Measurements from ENCODE around the gene CD86. TPM values are rescaled to one million over a fixed set of nuclear protein-coding genes. Genes with fewer than 3 reads are reported as not detected.
A peak's percentile ranks its signal among the peaks of the same experiment; 100 is the strongest.
"Not testable (repeated sequence)": the region's sequence is repeated elsewhere in the genome, so short reads cannot be mapped to it uniquely, and the experiment has no call there.

CD86 gene
- 1 to 10 TPM; 1.7 to 2.5 (median 2.0) TPM for polyA plus RNA-seq (ENCODE audit: insufficient read length in 3 of 3)

DNA sequence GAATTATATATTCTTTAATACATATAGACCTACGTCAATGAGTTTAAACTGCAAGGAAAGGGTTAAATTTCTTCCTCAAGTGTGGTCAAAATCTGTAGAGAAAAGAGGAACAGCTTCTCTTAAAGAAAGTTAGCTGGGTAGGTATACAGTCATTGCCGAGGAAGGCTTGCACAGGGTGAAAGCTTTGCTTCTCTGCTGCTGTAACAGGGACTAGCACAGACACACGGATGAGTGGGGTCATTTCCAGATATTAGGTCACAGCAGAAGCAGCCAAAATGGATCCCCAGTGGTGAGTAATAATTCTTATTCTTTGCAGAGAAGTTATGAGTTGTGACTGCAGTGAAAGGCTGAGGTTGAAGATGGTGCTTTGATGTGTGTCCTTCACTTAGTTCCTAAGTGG, at the start of gene CD86:
Gene CD86, plus strand, starts transcription at position 148 of the 400 bp plus-strand sequence. Its CDS starts 128 bp downstream, at position 276.
- no peak for DNase-seq (ENCODE audit: low read depth in 3 of 3, low spot score in 2 of 3)

DNA sequence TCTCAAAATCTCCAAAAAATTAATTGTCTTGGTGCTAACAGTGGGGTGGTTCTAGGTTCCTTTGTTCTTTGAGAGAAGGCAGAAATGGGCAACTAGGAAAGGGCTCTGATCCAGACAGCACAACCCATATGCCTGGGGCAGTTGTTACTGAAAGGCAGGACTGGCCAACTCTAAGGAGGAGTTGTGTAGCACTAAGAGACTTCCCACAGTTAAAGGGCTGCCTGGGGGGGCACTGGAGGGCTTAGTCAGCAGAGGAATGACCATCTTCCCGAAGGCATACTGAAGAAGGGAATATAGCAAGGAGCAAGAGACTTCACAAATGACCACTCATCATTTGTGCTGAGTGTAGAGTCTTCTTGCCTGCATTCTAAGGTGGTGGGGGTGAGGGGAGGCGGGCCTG, 48.9 kb upstream of the CD86 start:
- DNase-seq (ENCODE audit: low read depth in 3 of 3, low spot score in 2 of 3), result no peak

DNA sequence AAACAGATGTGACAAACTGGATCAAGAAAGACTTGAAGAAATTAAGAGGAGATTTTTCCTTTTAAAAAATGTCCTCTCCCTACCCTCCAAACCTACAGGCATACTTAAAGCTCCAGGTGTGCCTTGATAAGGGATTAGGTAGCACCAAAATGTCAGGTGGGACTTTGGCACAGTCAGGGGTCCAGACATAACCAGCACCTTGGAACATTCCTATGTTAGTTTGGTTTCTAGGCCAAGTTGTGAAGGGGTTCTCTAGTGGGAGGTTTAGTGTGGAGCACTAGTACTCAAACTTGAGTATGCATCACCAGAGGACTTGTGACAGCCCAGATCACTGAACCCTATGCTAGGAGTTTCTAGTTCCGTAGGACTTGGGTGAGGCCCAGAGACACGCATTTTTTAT, 47.0 kb upstream of the CD86 start:
- no peak for DNase-seq (ENCODE audit: low read depth in 3 of 3, low spot score in 2 of 3)

- DNase-seq (ENCODE audit: low read depth in 3 of 3, low spot score in 2 of 3), result no peak
Observed at GRCh38 chr3:122010506-122010905, 44.7 kb upstream of the CD86 start.

DNA sequence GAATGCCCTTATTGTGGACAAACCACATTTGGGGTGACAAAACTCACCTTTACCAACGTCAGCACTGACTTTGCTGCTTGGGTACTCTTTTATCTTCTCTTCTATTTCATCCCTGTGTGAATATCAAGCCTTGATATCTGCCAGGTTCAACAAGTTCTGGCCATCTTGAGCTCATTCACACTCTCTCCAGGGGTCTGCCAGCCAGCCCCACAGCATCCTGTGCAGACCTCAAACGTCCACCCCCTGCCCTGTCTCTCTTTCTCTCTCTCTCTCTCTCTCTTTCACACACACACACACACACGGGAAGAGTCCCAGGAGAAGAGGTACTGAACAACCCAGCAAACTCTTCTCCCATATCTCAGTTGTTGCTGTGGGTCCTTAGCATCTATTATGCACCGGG, 43.8 kb upstream of the CD86 start:
- no peak for DNase-seq (ENCODE audit: low read depth in 3 of 3, low spot score in 2 of 3)

DNA sequence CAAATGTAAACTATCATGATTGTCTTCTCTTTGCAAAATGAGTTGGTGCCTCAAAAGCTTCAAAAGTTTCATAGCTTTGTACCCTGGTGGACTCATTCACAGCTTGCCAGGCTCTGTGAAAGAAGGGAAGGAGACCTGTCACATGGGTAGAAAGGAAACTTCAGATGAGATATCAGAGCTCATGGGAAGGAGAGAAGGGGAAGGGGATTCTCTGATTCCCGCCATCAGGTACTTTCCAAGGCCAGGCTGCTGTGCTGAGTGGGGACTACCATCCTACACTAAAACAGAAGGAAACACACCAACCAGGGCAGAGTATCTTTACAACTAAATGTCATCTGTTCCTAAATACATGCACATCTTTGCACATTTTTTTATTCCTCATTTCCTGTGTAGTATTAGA, 42.3 kb upstream of the CD86 start:
- DNase-seq (ENCODE audit: low read depth in 3 of 3, low spot score in 2 of 3), result no peak

DNA sequence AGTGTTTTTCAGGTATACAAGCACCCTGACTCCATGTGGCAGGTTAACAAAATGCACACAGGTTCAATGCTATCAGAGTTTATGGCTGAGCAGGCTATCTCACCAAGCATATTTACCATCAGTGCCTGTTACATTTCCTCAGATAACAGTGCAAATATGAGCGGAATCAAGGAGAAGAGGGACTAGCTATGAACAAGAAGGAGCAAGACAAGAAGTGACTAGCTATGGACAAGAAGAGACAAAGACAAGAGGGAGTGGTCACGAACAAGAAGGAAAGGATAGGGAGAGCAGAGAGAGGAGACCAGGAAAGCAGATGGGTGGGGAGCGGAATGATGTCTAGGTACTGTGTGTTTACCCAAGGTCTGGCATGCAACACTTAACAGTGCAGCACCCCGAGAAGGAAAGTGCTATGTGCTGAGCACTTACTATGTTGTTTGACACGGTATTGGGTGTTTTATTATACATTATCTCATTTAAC, 41.7 kb upstream of the CD86 start:
- DNase-seq (ENCODE audit: low read depth in 3 of 3, low spot score in 2 of 3), result no peak

DNA sequence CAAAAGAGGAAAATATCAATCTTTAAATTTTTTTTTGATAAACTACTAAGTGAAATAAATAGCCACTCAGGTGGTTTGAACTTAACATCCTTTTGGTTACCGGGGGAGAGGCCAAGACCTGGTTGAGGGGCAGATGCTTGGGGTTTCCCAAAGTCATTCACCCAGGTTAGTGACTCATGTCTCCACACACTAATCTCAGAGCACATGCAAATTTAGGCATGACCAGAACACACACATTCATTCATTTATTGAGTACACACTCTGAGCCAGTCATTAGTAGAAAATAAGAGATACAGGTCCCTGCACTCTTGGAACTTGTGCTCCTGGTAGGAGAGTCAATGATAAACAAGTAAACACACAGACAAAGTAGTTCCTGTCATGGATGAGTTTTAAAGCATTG, 40.4 kb upstream of the CD86 start:
- DNase-seq (ENCODE audit: low read depth in 3 of 3, low spot score in 2 of 3), result no peak

DNA sequence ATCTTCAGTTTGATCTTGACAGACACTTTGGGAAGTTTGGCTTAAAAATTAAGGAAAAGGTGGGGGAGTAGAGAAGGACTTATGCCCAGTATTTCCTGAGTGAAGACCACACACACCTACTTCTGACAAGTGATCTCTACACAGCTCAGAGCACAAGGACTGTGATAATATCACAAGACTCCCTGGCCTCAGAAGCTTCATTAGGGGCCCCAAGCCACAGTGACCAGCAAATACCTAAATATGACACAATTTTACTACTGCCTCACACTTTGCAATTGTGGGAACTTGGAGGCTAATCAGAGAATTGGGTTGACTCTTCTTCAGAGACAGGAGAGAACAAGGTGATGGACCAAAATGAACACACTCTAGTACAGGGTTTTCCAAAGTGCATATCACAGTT, 35.7 kb upstream of the CD86 start:
- no peak for DNase-seq (ENCODE audit: low read depth in 3 of 3, low spot score in 2 of 3)

GRCh38 chr3:122021037-122021436, 34.1 kb upstream of the CD86 start:
- no peak for DNase-seq (ENCODE audit: low read depth in 3 of 3, low spot score in 2 of 3)

DNA sequence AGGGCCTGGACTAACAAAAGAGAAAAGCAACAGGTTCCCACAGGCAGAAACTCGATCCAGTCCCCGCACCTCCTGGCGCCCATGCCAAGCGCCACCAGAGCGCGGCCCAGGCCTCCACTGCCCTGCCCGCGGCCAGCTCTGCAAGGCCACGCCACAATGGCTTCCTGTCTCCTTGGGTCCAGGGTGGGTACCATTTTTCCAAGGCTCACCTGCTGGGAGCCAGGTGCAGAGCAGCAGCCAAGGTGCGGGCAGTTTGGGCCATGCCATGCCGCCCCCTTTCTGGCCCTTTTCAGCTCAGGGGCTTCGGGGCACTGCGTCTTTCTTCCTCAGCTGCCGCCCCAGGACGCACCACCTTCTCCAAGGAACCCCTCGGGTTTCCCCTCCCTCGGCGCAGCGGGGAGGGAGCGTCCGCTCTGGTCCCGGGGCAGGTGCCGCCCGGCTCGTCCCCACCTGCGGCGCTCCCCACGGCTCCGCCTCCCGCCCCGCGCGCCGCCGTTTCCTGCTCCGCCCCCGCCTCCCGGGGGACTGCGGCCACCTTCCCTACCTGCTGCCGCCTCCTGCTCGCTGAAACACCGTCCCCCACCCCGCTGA, 33.3 kb upstream of the CD86 start, which contains the start of gene ILDR1:
Gene ILDR1, minus strand, starts transcription at position 437 of the 591 bp plus-strand sequence. Its CDS starts 170 bp downstream, at position 267.
- peak in 1 of 3 donors; percentile 19 for DNase-seq (ENCODE audit: low read depth in 3 of 3, low spot score in 2 of 3)

- DNase-seq (ENCODE audit: low read depth in 3 of 3, low spot score in 2 of 3), result no peak
Observed at GRCh38 chr3:122023335-122023910, 31.7 kb upstream of the CD86 start.

GRCh38 chr3:122024800-122025199, 30.4 kb upstream of the CD86 start:
- no peak for DNase-seq (ENCODE audit: low read depth in 3 of 3, low spot score in 2 of 3)

DNA sequence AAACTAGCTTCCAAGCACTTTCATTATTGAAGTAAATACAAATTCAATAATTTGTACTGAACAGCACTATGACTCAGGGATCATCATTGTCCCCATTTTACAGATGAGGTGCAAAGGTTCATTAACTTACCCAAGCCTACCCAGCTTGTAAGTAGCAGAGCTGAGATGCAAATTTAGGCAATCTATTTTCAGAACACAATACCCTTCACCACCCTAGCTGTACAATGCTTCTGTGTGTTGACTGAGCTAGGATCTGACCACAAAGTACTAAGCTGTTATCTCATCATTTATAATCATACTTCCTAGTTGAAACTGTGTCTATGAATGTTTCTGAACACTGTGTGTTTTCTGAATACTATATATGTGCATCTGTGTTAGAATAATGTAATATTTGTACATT, 29.9 kb upstream of the CD86 start:
- DNase-seq (ENCODE audit: low read depth in 3 of 3, low spot score in 2 of 3), result no peak

- DNase-seq (ENCODE audit: low read depth in 3 of 3, low spot score in 2 of 3), result no peak
Observed at GRCh38 chr3:122030381-122031122, 24.6 kb upstream of the CD86 start.

DNA sequence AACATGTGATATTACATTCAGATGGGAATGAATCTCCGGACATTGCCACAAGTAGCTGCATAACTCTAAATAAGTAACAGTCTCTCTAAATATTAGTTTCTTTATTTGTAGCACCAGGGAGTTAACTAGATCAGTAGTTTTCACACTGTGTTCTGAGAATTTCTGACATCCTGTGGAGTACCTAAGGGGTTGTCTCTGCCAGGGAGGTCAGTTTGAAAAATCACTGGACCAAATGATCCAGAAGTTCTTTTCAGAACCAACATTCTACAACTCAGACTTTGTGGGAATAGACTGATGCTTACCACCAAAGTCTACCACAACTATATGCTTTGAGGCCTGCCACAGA, 24.1 kb upstream of the CD86 start:
- no peak for DNase-seq (ENCODE audit: low read depth in 3 of 3, low spot score in 2 of 3)

DNA sequence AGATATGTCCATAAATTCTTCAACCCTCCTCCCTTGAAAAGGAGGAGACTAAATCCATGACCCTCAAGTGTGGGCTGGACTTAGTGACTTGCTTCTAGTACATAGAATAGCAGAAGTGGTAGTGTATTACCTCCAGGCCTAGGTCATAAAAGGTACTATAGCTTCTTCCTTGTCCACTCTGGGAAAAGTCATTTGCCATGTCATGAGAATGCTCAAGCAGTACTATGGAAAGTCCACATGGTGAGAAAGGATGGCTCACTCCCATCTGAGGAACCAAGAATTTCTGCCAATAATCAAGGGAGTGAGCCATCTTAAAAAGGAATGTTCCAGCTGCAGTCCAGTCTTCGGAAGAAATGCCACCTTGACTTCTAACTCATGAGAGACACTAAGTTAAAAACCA, 22.6 kb upstream of the CD86 start:
- DNase-seq (ENCODE audit: low read depth in 3 of 3, low spot score in 2 of 3), result no peak

GRCh38 chr3:122033023-122033422, 22.1 kb upstream of the CD86 start:
- DNase-seq (ENCODE audit: low read depth in 3 of 3, low spot score in 2 of 3), result no peak

- DNase-seq (ENCODE audit: low read depth in 3 of 3, low spot score in 2 of 3), result not testable (repeated sequence)
Observed at GRCh38 chr3:122047296-122047695, 7.9 kb upstream of the CD86 start.

- not testable (repeated sequence) for DNase-seq (ENCODE audit: low read depth in 3 of 3, low spot score in 2 of 3)
Observed at GRCh38 chr3:122047773-122048172, 7.4 kb upstream of the CD86 start.

DNA sequence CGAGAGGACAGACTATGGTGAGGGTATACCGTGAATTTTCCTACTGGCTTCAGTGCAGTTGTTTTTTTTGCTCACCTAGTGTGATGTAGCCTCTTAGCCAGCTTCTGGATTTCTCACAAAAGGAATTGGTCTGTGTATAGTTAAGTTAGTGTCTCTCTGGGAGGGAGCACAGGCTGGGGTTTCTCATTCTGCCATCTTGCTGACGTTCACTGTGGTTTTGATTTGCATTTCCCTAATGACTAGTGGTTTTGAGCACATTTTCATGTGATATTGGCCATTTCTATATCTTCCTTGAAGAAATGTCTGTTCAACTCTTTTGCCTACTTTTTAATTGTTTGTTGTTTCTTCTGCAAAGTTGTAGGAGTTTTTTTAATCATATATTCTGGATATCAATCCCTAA, 2.2 kb upstream of the CD86 start:
- DNase-seq (ENCODE audit: low read depth in 3 of 3, low spot score in 2 of 3), result no peak

DNA sequence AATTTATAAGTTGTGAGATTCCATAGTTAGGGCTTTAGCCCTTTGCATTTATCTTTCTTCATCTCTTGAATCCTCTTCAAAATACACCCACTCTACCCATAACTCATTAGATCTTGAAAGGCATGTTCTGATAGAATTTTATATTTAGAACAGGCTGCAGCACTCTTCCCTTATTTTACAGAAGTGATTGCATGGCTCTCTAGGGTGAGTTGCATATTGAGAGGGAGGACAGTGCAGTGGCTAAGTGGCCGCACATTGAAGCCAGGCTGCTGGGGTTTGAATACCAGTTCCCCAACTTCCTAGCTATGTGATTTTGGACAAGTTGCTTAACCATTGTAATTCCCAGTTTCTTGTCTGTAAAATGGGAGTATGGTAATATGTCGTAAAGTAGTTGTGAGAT, 2.5 kb downstream of the CD86 start:
- no peak for DNase-seq (ENCODE audit: low read depth in 3 of 3, low spot score in 2 of 3)
